HG02938 (cell line): ENCODE data around the gene ASCL2.

ENCODE experiments used
- ATAC-seq: cut with Tn5 transposase; IDR thresholded peaks from one replicate; pipeline ENCODE4 v1.9.1; 2021; ENCODE audit warnings: mild to moderate bottlenecking, moderate library complexity; ENCODE audit not compliant: unreplicated experiment

The ASCL2 gene

DNA sequence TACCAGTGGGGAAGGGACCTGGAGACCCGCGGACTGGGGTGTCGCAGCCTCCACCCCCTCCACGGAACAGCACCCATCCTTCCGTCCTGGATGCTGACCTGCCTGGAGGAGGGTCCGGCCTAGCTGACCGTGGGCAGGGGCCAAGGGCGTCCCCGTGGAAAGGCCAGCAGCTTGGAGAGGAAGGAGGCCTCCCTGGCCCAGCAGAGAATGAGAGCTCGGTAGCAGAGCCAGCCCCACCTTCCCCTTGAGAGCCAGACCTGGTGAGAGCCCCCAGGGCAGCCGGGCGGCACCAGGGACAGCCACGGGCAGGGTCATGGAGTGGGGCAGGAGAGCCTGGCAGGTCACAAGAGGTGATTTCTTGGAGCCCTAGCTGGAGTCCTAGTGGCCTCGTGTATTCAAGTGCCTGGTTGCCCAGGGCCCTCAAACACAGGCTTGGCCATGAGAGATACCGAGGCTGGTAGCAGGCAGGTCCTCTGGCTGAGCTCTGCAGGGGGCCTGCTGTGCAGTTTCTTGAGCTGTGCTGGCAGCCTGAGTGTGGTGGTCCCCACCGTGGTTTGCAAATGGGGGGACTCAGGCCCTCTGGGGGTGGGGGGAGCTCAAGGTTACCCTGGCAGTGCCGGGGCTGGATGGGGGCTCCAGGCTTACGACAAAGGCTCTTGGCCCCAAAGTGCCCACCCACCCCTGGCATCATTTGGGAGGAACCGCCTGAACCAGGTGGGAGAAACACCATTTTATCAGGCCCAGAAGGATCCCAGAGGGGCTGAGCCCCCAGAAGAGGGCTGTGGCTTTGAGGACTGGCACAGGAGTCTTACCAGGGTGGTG lies 39.1 kb upstream of the ASCL2 start:
- no peak for ATAC-seq

DNA sequence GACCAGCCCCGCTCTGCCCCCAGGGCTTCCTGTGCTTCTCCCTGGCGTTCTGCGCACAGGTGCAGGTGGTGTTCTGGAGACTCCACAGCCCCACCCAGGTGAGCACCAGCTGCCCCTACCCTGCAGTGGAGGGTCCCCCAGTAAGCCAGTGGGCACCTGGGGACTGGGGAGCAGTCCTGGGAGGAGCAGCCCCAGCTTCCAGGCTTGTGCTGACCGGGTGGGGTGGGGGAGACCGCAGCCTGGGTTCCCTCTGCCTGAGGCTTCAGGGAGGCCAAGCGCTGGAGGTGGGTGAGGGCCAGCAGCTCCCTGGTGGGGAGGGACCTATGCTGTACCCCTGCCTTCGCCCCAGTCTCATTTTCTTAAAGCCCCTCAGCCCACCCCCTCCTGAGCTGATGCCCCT lies 38.3 kb upstream of the ASCL2 start:
- ATAC-seq: no peak

DNA sequence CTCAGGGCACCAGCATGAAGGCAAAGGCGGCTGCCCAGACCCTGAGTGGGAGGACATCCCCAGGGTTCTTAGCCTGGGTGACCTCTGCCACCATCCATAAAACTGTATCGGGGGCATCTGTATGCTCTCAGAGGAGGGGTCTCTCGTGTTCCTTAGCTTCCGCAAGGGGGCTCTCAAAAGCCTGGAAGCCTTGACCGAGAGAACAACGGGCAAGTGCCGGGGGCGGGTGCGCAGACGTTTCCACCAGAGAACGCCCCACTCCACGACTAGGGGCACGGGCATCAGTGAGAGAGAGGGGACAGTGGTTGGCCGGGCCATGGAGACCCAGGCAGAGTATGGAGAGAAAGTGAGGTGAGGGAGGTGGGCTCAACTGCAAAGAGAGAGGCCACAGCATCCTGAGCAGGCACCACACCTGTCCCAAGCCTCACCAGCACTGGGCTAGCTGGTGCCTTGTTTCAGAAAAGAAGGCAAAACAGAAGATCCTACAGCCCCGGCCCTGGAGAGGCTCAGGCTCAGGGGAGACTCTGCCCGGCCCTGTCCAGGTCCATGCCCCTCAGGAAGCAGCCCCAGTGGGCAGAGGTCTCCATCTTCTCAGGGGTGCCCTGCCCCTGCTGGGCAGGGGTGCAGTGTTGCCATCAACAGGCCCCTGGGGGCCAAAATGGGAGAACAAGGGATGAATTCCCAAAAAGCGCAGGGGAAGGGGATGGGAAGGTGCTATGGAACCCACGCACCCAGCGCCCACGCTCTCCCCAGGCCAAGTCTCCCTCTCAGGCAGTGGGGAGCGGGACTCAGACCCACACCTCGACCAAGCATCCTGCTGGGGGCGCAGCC lies 37.3 kb upstream of the ASCL2 start:
- ATAC-seq: no peak

DNA sequence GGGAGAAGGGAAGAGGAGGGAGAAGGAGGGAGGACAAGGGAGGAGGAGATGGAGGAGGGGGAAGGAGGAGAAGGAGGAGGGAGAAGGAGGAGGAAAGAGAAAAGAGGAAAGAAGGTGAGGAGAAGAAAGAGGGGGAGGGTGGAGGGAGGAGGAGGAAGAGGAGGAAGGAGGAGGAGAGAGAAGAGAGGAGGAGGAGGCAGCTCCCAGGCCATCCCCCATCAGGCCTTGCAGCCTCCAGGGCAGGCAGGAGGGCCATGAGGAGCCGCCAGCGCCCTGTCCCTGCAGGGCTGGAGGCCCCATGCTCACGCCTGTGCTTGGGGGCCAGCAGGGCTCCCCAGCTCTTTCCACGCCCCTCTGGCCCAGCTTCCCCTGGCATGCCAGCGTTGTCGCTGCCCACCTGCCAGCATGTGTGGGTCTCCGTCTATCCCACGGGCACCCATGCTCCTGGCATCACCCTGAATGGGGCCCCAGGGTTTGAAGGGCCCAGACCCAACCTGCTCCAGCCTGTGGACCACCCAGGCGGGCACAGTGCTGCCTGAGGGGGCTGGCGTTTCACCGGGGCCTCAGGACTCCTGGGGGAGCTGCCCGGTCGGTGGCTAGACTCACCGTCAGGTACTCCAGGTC lies 36.6 kb upstream of the ASCL2 start:
- no peak for ATAC-seq

DNA sequence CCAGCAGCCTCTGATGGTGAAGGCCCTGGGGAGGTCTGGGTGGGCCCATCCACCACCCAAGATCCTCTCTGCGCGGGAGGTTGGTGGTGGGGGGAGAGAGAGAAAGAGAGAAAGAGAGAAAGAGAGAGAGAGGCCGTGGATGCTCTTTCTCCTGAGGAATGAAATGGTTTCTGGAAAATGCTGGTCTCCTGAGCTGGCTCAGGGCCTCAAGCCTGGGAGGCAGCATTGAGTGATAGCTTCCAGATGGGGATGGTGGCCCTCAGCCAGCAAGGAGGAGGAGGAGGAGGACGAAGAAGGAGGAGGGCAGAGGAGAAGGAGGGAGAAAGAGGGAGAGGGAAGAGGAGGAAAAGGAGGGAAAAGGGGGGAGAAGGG lies 36.0 kb upstream of the ASCL2 start:
- ATAC-seq: no peak

DNA sequence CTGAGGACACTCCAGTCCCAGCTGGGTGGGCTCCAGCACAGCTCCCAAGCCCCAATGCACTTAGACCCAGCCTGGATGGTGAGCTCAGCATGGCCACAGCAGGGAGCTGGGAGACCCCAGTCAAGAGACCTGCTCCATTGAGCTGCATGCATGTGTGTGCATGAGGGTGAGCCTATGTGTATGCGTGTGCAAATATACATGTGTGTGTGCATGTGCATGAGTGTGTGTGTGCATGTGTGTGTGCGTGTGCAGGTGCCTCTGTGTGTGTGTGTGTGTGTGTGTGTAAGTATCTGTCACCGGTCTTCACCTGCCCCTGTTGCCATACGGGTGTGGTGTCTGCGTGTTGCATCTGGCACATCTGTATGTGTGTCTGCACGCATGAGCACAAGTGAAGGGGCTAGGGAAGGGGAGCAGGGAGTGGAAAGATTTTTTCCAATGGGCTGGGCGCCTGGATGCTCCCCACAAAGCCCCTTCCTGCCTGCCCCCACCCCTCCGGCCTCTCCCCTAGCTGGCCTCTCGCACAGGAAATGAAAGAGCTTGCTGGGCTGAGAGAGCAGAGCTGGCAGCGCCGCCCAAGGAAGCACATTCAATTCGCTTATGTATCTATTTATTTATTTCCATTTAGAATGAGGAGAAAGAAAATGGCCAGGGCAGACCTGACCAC lies 35.5 kb upstream of the ASCL2 start:
- no peak for ATAC-seq

DNA sequence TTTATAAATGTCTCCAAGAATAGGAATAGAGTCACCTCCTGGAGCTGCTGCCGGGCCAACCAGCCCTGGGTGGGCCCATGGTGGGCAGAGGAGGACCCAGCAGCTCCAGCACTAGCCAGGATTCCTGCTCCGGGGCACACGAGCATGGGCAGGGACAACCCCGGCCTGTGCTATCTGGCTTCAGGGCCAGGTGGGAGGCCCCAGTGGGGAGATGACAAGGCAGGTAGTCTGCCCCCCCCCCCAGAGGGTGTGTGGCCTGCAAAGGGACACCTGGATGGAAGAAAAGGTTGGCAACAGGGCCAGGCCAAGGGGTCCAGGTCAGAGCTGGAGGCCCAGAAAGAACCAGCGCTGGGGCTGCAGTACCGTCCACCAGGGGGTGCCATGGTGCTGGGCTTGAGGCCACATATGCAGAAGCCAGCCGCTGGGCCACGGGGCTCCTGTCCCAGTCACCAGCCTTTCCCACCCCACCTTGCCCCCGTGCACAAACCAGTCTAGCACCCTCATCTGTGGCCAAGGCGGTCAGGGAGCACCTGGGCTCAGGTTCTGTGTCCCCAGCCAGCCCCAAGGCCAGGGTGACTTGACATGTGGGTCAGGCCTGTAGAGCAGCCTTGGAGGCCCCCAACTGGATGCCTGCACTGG lies 34.9 kb upstream of the ASCL2 start:
- ATAC-seq: no peak

DNA sequence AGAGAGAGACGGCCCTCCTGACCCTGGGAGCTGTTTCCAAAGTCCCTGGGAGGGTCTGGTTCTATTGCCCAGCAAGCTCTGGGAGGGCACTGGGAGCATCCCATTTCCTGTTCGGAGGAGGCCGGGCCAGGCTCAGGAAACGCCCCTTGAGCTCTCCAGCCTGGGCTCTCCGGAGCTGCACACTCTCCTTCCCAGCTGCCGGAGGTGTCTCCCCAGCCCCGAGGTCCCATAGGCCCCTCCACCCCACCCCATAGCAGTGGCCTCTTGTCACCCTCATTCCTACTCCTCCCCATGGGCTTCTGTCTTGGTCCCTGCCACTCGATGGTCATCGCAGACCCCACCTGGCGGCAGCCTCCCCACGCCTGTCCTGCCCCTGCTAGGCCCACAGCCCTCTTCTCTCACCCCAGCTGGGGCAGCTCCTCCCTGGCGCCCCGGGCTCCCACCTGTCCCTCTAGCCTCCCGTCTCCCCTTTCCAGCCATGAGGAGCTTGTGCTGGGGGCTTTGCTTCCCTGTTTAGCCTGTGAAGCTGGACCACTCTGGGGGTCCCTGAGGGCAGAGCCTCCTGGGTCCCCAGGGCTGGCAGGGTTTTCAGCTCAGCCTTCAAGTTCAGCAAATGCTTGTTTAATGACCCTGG lies 34.2 kb upstream of the ASCL2 start:
- ATAC-seq: no peak

DNA sequence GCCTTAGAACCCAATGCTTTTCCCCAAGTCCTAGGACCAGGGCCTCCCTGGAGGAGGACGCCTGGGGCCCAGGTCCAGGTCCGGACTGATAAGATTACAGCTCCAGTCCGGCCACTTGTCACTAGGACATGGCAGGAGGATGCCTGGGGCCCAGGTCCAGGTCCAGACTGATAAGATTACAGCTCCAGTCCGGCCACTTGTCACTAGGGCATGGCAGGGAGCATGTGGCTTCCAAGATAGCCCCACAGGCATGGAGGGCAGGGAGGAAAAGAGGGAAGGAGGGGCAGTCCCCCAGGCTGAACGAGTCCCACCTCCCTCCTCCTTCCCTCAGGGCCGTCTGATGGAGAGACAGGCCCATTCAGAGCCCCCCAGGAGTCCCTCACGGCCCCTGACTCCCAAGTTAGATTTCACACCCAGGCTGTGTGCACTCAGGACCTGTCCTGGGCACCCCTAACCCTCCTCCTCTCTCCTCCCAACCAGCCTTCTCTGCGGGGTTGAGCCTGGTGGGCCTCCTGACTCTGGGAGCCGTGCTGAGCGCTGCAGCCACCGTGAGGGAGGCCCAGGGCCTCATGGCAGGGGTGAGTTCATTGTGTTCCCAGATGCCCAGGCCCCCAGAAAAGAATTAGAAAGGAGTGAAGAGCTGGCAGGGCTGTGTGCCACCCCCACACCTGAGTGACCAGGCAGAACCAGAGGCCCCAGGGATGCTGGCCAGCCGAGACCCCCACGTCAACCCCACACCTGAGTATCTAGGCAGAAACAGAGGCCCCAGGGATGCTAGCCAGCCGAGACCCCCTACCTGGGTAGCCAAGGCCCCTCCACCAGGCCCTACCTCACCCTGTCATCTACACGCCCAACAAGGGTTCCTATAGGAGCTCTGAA lies 33.5 kb upstream of the ASCL2 start:
- no peak for ATAC-seq

DNA sequence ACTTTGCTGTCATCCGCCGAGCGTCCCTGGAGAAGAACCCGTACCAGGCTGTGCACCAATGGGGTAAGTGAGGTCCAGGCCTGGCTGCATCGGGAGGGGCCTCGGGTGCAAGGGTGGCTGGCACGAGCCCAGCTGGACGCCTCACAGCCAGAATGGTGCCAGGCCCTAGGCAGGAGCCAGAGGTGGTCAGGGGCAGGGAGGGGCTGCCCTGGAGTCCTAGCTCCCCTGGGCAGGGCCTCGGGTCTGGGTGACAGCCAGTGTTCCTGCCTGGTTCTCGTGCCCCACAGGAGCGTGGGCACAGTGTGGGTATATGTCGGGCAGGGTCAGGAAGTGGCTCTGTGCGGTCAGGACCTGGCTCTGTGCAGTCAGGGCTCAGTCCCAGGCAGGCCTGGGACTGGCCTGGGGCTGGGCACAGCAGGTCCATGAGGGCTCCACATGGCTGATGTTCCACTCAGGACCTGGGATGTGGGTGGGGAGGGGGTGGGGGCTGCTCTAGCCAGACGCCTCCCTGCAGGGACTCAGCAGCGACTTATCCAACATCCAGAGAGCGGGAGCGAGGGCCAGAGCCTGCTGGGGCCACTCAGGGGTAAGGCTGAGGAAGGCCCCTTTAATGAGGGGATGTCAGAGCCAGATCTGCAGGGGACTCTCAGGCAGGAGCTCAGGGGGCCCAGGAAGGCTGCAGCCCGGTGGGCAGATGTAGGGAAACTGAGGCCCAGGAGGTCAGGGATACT lies 32.7 kb upstream of the ASCL2 start:
- ATAC-seq: no peak

DNA sequence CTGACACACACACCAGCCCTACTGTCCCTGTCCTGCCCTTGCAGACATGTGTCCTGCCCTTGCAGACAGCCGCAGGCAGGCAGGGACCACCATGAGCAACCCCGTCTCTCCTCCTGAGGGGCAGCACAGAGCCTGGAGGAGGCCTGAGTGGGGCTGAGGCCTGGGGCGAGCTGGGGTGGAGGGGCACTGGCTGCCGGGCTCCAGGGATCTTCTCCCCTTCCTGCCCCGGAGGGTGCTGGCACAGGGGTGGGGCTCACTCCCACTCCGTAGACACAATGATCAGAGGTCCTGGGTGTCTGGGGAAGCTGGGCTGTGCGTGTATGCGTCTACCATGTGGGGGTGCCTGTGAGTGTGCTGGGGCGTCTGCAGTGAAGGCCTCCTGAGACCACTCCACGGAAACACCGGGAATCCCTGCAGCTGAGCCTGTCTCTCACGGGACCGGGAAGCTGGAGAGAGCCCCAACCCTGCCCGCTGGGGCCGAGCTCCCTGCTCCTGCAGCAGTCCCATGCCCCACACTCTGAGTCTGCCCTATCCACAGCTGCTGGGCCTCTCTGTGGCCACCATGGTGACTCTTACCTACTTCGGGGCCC lies 32.0 kb upstream of the ASCL2 start:
- ATAC-seq: no peak

DNA sequence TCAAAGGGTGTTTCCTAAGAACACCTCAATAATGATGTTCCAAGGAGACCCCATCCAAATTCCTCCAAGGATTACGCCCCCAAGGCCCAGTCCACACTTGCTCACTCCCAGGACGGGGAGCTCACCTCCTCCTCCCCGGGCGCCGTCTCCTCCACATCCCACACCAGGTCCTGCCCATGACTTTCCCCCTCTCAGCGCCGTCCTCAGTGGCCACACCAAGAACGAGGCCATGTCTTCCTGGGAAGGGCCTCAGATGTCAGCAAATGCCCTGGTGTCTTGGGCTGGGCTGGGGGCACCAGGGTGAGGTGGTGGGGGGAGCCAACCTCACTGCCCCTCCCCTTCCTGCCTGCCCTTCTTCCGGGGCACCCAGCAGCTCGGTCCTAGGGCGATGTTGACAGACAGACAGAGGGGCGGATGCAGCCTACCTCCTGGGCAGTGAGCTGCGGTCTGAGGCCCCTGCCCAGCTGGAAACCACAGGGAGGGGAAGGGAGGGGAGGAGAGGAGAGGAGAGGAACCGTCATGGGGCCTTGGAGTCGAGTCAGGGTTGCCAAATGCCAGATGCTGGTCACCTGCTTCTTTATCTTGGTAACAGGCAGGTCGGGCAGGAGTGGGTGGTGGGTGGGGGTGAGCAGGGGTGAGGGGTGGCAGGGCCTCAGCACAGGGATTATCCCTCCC lies 31.4 kb upstream of the ASCL2 start, which contains the start of the genes C11orf21 and TSPAN32:
Gene C11orf21, minus strand, starts transcription at position 288 of the 675 bp plus-strand sequence. Its CDS starts 110 bp downstream, at position 178.
Gene TSPAN32, plus strand, starts transcription at position 383 of the 675 bp plus-strand sequence. Its CDS starts 137 bp downstream, at position 520.
- no peak for ATAC-seq

DNA sequence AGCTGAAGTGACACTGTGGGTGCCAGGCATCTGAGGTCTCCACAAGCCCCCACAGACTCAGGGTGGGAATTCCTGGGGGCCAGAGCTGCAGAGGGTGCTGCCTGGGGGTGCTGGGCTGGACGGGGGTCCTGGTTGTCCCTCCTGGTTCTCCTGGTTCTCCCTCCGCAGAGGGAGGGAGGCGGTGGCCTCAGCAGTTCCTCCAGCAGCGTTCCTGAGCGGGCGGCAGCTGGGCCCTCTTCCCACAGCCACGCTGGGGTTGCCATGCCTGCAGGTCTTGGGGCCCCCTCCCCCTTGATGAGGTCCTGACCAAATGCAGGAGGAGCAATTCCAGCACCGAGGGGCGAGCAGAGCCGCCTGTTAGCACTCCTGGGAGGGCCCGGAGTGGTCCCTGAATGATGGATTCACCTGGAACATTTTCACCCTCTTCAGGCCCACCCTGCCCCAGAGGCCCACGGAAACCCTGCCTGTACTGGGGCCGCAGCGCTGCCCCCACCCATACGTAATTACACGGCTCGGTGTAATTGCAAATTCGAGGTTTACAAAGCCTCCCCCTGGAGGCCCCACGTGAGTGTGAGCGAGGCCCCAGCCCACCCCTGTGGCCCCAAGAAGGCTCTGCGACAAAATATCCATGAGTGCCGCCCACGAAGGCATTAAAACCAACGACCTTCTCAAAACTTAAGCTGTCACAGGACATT lies 30.7 kb upstream of the ASCL2 start:
- ATAC-seq: no peak

DNA sequence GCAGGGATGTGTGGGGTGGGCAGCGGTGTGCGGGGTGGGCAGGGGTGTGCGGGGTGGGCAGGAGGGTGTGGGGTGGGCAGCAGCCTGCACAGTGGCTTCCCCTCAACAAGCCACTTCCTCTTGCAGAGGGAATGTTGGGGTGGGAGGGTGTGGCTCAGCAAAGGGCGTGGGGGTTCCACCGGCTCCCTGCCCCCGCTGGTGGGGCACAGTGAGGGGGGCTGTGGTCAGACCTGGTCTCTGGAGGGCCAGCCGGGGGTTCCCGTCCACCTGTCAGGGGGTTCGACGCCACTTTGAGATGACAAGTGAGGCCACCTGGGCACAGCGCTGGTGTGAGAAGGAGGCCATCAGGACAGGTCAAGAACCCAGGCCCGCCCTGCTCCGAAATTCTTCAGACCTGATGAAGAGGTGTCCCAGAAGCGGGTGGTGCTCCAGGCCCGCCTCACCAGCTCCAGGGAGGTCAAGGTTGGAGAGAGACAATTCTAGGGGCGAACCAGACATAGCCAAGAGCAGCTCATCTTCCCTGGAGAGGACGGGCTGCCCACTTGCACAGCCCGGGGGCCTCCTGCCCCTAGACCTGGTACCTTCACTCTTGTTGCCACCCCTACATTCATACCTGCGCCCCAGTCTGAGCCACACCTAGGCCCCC lies 30.0 kb upstream of the ASCL2 start:
- ATAC-seq: no peak

DNA sequence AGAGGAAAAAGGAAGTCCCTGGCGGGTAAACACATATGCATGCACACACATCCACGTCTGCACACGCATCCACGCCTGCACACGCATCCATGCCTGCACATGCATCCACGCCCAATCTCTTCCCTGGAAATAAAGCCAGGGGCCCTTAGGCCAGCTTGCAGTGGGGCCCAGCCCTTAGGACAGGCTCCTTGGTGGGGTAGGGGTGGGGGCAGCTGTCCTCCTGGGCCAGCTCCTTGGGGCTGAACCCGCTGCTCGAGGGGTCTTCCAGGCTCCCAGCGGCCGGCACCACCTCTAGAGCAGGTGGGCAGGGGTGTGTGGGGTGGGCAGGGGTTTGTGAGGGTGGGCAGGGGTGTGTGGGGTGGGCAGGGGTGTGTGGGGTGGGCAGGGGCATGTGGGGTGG lies 29.4 kb upstream of the ASCL2 start:
- no peak for ATAC-seq
